Activated naive CD8-positive, alpha-beta T cell treated with anti-CD3 and anti-CD28 coated beads, Interleukin-2, amount 50 U/mL, for 16 hours (primary cell): ENCODE data around the gene WFDC1.
"Not testable (repeated sequence)": the region's sequence is repeated elsewhere in the genome, so short reads cannot be mapped to it uniquely, and the experiment has no call there.

Experiments
- DNase-seq: peaks from one replicate; pipeline ENCODE4 v3.0.0-alpha.2; 2020; ENCODE audit warnings: low read depth, low spot score

Gene WFDC1

GRCh38 chr16:84327926-84328505 lies 33.3 kb downstream of the WFDC1 start:
- DNase-seq: no peak

DNA sequence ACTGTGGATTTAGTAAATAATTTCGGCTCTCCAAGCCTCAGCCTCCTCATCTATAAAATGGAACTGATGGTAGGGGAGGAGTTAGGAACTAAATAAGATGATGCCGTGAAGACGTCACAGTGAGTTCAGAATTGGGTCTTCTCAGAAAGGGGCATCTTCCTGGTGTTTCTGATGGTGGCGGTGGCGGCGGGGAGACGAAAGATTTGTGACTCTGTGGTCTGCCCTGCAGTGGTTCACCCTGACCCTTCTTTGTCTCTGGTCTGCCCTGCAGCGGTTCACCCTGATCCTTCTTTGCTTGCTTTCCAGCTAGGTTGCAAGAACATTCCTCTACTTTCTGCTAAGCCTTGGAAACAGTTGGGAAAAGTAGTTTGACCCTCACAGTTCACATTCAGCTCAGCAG lies 34.3 kb downstream of the WFDC1 start:
- DNase-seq: no peak

DNA sequence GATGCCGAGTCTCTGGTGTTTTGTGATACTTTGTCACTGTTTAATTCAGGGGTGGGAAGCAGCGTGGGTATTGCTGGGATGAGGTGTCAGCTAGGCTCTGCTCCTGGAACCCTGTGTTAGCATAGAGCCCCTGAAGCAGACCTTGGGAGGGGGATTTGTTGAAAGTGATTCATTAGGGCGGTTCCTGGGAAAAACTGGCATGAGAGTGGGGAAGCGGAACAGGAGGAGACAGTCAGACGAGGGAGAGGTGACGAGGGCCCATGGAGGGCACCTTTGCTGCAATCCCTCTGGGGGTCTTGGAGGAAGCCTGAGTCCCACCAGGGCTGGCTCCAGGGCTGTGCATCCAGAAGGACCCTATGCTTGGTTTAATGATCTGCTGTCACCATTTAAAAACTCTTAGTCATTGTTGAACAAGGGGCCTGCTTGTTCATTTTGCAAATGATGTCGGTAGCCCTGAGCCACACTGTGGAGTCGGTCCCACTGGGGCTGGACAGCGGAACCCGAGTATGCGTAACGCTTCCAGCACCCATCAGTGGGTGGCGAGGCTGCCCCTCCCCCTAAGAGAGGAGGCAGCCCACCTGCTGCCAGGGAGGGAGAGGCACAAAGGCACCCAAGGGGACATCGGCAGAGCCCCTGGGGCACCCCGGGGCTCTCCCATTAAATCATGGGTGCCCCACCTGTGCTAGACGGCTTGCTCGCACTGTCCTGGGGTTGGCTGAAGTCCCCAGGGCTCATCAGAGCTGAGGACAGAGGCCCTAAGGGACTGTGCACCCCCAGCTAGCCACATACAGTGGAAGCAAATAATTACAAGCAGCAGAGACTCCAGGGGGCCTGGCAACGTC lies 35.4 kb downstream of the WFDC1 start:
- DNase-seq: no peak

DNA sequence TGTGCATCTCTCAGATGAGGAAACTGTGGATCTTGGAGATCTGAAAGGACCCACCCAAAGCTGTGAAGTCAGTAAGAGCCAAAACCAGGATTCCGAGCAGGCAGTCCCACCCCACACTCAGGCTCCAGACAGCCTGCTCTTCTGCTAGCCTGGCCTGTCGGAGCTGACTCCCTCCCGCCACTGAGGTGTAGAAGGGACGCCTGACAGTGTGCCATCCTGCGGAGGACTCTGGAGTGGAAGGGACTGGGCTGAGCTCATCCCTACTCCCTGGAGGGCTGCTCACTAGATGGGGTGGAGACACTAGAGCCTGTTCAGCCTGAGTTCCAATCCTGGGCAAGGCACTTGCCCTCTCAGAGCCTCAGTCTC lies 36.0 kb downstream of the WFDC1 start:
- DNase-seq: no peak

GRCh38 chr16:84331998-84332780 lies 37.5 kb downstream of the WFDC1 start:
- no peak for DNase-seq

DNA sequence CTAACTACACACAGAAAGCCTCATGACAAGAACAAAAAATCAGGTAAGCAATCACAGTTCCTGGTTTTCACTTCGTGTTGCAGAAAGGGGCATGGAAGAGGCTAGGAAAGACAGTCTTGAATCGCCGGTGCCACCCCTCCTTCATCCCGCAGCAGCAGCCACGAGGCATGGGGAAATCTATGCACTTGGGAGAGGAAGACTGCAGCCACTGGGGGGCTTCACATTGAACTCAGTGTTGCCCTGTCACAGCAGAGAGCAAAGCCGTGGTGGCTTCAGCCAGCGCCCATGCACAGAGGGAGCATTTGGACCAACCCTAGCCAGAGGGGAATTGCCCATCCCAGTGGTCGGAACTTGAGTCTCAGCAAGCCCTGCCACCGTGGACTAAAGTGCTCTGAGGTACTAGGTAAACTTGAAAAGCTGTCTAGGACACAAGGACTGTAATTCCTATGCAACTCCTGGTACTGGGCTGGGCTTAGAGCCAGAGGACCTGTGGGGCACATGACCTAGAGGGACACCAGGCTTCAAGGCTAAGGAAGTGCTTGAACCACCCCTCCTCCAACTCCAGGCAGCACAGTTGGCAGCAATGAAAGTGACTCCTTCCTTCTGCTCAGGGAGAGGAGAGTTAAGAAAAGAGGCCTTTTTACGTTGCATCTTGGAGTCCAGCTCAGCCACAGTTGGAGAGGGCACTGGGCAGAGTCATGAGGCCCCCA lies 38.5 kb downstream of the WFDC1 start:
- DNase-seq: no peak

DNA sequence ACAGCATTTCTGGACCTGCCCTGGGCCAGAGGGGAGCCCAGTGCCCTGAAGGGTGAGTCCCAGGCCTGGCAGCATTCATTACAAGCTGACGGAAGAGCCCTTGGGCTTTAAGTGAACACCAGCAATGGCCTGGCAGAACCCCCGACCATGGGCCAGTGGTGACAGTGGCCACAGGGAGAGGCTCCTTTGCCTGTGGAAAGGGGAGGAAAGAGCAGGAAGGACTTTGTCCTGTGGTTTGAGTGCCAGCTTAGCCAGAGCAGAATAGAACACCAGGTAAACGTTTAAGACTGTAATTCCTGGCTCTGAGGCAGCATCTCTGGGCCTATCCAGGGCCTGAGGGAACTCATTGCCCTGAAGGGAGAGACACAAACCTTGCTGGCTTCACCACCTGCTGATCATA lies 39.4 kb downstream of the WFDC1 start:
- DNase-seq: no peak

- DNase-seq: no peak
These were observed 39.8 kb downstream of the WFDC1 start for GRCh38 chr16:84334482-84334881.

DNA sequence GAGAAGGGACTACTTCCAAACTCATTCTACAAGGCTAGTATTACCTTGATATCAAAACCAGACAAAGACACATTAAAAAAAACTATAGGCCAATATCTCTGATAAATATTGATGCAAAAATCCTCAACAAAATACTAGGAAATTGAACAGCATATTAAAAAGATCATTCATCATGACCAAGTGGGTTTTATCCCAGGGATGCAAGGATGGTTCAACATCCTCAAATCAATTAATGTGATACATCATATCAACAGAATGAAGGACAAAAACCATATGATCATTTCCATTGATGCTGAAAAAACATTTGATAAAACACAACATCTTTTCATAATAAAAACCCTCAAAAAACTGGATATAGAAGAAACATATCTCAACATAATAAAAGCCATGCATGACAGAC lies 42.6 kb downstream of the WFDC1 start:
- DNase-seq: not testable (repeated sequence)

GRCh38 chr16:84339311-84339710 lies 44.6 kb downstream of the WFDC1 start:
- no peak for DNase-seq

DNA sequence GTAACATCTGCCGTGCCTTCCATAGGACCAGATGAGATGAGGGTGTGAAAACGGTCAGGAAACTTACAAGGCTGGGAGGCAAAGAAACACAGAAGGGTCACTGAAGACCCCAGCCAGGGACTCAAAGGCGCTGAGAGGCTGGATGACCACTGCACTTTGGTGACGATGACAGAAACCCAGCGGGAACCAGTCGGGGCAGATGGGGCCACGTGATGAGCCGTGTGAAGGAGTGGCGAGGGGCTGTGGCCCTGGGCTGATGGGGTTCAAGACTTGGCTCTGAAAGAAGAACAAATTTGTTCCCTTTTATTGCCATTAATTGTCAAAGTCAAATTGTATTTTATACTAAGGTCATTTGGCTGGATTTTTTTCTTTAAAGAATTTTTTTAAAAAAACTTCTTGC lies 45.1 kb downstream of the WFDC1 start:
- no peak for DNase-seq

- no peak for DNase-seq
These were observed 45.8 kb downstream of the WFDC1 start for GRCh38 chr16:84340325-84341040.

DNA sequence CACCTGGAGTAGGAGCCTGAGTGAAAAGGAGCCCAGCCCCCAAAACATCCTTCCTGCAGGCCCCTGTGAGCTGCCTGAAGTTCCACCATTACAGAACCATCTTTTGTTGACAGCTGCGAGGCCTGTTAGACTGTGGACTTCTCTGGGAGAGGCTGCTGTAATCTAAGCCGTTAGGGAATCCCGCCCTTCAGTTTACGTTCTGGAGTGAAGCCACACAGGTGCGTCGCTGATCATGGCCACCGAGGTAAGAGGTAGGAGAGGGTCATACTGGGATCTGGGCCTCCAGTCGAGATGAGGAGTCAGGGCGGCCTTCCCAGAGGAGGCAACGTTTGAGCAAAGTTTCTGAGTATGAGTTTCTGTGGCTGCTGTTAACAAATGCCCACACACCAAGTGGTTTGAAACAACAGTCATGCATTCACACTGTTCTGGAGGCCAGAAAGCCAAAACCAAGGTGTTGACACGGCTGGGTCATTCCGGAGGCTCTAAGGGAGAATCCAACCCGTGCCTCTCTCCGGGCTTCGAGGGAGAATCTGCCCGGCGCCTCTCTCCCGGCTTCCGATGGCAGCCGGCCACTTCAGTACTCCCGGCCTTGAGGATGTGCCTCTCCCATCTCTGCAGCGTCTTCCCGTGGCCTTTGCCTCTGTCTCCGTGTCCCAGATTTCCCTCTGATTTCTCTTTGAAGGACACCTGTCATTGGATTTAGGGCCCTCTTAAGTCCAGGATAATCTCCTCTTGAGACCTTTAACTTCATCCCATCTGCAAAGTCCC lies 47.0 kb downstream of the WFDC1 start:
- no peak for DNase-seq

- DNase-seq: not testable (repeated sequence)
These were observed 49.1 kb downstream of the WFDC1 start for GRCh38 chr16:84343800-84344199.

DNA sequence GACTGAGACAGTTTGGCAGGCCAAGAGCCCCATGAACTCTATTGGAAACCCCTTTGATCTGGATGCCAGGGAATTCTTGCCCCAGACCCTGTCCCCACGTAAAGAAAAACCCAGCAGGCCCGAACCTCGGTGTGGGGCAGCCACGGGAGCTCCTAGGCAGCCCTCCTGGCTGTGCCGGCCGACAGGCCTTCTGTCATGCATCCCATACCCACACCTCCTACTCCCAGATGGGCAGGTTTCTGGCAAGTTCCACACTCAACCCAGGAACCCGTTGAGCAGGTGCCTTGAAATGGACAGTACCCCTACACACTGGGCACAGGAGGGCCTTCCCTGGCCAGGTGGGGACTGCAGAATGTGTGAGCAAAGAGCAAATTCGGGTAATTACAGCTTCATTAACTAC lies 50.1 kb downstream of the WFDC1 start:
- no peak for DNase-seq

DNA sequence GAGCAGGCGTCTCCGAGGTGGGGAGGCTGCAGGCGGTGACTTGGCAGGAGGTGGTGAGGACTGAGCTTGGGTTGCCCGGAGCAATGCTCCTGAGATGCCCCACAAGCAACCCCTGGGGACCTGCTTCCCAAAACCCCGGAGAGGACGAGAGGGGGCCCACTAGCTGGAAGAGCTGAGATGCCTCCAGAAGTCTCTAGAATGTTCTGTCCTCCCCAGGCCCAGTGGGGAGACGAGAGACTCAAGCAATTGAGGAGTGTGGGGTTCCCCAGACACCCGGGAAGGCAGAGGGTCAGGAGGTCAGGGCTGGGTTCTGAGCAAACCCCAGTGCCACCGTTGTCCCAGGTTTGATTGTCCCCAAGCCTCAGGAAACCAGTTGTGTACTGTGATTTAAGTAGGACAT lies 52.5 kb downstream of the WFDC1 start:
- no peak for DNase-seq

DNA sequence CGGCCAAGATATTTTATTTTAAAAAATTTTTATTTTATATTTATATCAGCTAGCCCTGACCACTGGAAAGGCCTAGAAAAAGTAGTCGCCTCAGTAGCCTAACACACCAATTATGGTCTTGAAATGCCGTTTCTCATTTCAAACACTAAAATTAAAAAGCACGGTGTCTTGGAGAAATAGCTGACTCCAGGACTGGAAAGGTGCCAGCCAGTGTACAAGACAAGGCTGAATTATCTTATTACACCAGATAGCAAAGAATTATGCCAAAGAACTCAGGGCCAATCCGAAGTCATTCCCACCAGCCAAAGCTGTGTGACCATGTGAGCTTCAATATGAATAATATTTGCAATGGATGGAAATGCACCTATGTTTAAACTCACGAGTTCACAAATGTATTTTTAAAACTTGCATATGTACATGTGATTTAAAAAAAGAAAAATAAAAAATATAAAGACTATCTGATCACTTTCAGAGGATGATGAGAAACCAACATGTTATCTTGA lies 53.8 kb downstream of the WFDC1 start:
- no peak for DNase-seq

DNA sequence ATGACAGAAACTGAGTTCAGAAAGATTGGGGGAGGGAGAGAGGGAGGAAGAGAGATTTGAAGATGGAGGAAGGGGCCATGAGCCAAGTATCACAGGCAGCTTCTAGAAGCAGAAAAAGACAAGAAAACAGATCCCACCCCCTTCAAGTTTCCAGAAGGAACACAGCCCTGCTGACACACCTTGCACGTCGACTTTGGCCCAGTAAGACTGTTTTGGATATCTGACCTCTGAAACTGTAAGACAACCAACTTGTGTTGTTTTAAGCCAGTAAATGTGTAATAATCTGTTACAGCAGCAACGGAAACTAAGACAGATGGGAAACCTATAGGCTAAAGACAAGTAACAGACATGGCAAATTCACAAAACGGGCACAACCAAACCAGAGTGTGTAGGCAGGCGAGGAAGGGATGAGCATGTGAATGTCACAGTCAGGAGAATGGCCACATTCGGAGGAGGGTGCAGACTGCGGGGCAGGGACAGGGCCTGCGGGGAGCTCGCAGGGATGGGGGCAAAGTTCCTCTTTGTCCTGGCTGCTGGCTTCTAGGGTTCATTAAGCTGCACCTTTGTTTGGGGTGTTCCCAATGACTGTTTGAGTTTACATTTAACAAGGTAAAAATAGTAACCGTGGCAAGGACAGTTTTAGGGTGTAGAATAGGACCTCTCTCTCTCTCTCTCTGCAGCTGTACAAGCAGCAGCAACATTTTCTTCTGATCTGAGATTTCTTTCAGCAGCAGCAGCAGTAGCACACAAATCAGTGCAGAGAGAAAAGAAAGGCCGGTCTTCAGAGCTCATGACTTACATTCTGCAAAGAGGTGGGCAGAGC lies 55.4 kb downstream of the WFDC1 start:
- DNase-seq: no peak

- no peak for DNase-seq
These were observed 56.2 kb downstream of the WFDC1 start for GRCh38 chr16:84350685-84351400.
